GM15510 (cell line): Measurements from ENCODE around the gene RARG.

Experiments used
- POLR2A ChIP-seq: IDR thresholded peaks from 3 replicates; pipeline ENCODE4 v1.6.1; 2011; ENCODE audit warnings: borderline replicate concordance; ENCODE audit not compliant: insufficient read length; ENCODE audit errors: extremely low read depth

The RARG gene

DNA sequence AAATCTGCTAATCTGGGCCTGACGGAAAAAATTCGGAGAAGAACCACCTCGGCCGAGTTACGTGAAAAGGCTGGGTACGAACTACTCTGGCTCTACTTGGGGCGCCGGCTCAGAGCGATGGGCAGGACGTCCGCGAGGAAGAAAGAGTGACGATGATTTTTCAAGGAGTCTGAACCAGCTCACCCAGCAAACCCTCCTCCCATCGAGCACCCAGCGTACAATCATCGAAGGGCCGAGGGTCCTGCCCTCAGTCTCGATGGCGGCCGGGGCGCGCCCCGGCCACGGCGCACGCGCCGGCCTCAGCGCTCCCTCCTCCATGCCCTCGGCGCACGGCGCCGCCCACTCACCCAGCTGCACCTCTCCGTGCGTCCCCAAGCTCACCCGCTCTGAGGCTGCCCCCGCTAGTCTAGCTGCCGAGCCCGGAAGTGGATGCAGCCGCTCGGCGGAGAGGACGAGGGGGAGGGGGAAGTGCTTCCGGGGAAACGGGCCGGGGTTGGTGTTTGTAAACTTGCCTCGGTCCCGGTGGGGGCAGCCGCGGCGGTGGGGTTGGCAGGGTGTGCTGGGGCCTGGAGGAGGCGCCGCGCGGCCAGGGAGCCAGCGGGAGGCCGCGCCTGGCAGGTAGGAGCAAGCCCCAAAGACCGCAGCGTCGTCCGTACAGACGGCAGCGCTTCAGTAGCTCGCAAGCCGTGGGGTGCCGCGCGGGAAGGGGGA, 51.6 kb downstream of the RARG start, which contains the start of the genes CSAD and ZNF740:
Gene CSAD (minus strand): TSS at position 706 of the 711 bp plus-strand sequence. CDS start 7,455 bp downstream, outside the sequence.
Gene ZNF740 (plus strand): TSS at position 503 of the 711 bp plus-strand sequence. CDS start 1,262 bp downstream, outside the sequence.
- peak; percentile 91 for TF ChIP-seq POLR2A

DNA sequence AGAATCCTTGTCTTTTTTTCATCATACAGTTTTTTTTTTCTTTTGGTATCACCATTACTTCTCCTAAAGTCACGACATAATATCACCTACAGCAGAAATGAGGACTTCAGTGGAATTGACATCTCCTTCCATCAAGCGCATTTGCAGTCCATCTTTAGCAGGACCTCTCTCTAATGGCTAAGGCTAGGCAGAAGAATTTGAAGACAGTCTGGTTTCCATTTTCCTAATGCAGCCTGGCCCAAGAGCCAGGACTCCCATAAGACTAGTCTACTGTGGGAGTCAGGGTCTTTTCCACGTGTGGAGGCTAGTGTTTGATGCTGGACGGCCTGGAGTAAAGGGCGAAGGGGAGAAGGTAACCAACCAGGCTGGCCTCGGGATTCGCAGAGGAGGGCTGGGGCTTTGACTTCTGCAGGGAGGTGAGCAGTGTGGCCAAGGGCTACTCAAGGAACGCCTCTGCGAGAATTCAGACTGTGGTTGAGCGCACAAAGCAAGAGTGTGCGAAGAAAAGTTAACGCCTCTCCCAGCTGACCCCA, 52.3 kb downstream of the RARG start:
- no peak for TF ChIP-seq POLR2A

DNA sequence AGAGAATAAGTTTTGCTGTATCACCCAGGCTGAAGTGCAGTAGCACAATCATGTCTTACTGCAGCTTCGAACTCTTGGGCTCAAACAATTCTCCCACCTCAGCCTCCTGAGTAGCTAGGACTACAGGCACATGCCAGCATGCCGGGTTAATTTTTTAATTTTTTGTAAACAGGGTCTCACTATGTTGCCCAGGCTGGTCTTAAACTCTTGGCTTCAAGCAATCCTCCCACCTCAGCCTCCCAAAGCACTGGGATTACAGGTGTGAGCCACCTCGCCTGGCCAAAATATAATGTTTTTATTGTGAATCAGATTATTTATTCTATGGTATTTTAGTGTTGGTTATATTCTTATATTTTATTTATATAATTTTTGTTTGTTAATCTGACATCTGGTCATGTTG, 55.3 kb downstream of the RARG start:
- TF ChIP-seq POLR2A = no peak

DNA sequence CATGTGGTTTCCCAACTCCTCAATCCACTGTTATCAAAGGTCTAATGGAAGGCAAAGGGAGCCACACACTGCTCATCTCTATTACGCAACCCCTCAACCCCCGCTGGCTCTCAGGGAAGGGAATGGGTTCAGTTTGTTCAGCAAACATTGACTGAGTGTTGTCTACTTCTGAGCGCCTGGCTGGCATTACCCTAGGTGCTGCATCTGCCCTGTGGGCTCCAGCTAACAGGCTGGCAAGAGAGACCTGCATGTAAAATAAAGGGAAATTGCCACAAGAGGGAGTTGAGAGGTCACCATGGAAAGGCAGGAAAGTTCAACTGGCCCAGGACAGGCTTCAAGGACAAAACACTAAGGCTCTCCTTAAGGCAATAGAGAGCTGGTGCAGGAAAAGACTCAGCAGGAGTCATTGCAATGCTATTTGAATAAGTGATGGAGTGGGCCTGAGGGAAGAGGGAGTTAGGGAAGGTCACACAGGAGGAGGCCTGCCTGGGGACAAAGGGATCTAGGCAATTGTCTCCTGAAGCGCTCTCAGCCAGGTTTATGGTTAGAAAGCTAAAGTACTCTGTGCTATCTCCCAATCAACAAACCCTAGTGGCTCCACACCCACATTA, 57.0 kb downstream of the RARG start:
- TF ChIP-seq POLR2A = no peak

DNA sequence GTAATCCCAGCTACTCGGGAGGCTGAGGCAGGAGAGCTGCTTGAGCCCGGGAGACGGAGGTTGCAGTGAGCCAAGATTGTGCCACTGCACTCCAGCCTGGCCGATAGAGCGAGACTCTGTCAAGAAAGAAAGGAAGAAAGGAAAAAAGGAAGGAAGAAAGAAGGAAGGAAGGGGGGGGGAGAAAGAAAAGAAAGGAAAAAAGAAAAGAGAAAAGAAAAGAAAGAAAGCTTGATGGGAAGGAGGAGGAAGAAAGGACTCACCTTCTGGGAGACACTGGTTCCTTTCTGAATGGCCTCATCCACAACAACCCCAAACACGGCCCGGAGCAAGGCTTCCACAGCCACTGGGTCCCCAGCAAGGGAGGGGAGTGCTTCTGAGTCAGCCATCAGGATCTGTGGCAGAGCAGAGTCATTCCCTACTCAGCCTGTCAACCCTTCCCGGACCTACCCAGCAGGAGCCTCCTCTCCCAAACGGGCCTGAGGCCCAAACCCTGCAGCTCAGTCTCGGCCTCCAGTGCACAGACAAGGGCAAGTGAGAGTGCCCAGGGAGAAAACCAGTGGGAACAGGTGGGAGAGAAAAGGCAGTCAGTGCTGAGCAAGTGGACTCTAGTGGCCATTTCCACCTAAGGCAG, 58.8 kb downstream of the RARG start:
- TF ChIP-seq POLR2A = no peak

DNA sequence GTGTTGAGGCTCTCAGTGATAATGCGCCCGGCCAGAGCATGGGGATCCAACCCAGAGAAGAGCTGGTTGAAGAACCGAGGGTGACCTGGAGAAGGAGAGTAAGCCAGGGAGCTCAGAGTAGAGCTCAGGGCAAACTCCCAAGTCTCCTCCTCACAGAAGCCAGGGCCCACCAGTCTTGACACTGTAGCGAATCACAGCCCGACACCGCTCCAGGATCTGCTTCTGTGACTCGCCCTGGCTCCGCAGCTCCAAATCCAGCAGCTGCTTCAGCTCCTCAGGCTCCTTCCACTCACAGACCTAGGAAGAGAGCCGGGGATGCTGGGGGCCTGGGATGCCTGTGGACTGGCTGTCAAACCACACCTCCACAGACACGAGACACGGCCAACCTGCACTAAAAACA, 59.7 kb downstream of the RARG start:
- TF ChIP-seq POLR2A = no peak

DNA sequence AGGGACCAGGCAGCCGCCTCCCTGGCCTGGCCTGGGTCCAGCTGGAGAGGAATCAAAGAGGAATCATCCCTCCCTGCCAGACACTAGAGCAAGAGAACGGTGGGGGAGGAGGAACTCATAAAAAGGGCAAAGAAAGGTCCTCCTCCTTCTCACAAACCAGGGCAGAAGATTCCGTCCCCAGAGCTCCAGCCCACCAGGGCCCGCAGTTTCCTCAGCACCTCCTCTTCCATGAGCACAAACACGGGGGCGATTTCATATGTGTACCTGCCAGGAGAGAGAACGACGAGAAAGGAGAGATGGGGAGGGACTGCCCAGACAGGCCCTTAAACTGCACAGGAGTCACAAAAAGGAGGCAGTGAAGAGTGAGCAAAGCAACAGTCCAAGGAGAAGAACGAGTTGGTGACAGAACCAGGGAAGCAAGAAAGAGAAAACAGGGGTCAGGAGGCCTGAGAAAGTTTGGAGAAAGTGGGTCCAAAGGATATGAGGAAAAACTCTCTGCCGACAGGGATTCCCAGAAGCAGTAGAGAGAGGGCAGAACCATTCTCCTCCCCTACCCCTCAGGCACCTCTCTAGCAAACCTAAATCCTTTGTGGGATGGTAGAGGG, 60.2 kb downstream of the RARG start:
- TF ChIP-seq POLR2A = no peak

DNA sequence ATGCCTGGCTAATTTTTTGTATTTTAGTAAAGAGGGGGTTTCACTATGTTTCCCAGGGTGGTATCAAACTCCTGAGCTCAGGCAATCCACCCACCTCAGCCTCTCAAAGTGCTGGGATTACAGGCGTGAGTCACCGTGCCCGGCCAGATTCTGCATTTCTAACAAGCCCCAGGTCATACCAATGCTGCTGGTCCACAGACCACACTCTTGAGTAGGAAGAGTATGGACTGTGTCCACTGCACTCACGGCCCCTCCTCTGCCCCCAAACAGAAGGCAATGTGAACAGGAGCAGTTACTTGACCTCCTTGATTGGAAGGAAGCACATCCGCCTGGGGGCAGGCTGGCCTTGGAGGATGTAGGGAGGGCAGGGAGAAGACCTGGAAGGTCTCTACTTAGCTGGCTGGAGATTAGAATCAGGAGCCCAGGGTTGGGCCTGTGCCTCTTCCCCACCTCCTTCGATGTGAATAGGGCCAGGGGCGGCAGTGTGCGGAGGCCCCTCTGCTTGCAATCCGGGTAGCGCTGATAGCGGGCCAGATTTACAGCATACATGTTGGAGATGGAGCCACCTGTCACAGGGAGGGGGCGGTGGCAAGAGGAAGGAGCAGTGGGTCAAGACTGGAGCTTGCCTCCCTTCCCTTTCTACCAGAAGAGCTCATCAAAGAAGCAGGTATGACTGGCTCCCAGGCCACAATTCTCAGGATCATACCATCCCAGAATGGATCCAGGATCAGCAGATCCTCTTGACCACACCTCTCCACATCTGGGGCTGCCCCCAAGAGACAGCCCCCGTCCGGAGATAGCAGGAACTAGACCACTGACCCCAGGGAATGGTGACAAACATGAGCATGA, 60.9 kb downstream of the RARG start:
- no peak for TF ChIP-seq POLR2A

DNA sequence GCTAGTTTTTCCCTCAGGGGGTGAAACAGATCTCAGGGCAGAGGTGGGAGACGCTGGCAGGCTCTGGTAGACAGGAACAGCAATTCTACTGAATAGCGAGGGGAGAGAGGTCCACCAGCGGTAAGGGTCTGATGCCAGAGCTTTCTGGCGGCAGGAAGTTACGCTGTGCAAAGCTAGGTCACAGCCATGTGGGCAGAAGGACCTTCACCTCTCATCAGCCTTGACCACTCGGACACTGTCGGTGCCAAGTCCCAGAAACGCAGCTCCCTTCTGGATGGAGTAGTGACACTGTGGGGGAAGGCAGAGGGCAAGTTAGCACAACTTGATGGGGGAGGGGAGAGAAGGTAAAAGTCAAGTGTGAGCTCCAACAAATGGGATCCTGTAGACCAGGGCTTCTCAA, 61.8 kb downstream of the RARG start:
- no peak for TF ChIP-seq POLR2A

DNA sequence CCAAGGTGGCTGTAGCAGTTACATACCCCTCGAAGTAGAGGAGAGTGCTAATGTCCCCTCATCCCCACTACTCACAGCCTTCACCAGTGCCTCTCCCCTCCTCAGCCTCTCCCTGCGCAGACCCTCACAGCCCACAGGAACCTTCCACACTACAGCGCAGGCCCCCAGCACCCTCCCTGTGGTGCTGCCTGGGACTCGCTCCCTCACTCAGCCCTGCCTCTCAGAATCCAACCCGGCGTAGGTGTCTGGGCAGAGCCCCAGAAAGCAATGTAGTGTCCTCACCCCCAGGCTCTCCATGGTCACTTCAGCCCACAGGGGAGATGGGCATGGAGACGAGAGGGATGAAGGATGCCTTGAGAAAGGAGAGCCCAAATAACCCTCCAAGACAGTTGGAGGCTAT, 62.4 kb downstream of the RARG start:
- no peak for TF ChIP-seq POLR2A

DNA sequence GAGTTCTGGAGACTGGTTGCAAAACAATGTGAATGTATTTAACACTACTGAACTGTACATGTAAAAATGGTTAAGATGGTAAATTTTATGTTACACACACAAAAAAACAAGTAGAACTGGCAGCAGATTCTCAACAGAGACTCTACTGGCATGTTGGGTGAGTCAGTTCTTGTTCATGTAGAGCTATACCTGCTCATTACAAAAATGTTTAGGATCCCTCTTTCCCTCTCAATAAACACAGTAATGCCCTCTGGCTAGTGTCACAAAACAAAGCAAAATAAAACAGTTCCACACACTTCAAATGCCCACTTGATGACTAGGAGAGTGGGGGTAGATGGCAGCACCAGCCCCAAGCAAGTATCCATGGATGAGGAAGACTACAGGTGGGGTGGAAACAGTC, 65.2 kb downstream of the RARG start:
- TF ChIP-seq POLR2A = no peak

DNA sequence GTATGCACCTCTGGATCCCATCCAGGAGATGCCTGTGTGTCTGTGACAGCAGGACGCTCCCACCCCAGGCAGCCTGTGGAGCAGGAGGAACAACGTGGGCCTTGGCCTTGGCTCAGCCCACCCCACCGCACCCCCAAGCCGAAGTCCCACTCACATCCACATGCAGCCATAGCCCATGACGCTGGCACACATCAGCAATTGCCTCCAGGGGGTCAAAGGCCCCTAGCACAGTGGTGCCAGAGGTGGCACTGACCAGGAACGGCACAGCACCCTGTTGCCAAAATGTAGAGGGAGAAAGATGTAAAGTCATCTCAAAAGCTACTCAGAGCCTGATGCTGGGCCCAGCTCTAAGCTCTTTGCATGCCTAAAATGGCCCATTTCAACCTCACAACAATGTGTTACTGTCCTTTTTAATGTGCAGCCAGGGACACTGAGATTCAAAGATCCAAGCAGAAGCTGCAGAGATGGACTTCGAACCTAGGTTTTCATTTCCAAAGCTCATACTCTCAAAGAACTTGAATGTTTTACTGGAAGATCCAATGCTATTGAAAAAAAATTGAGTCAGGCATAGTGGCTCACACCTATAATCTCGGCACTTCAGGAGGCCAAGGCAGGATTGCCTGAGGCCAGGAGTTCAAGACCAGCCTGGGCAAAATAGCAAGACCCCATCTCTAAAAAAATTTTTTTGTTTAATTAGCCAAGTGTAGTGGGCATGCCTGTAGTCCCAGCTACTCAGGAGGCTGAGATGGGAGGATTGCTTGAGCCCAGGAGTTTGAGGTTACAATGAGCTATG, 70.7 kb downstream of the RARG start:
- no peak for TF ChIP-seq POLR2A

DNA sequence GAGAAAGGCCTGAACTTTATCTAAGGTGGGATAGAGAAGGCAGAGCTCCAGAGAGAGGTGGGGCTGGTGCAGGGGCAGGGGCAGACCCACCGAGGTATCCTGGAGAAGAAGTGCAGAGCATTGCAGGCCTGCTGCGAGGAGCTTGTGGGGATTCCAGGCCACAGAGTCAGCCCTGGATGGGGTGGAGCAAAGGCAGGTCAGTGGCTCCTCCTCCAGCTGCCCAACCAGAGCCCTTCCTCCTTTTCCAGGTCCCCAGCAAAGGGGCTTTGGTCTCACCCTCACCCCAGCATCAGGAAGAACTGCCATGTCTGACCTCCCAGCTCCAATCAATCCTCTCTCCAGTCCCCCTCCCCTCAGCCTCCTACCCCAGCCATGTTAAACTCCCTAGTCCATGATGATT, 71.3 kb downstream of the RARG start:
- TF ChIP-seq POLR2A = no peak
